OCI-LY3 (cell line): ENCODE results near the gene MXRA5.
"Not testable (repeated sequence)": the region's sequence is repeated elsewhere in the genome, so short reads cannot be mapped to it uniquely, and the experiment has no call there.

Experiments used
- EZH2phosphoT487 ChIP-seq: fragments of 200-600 bp; shearing (Covaris generic); IDR thresholded peaks from 2 replicates; pipeline ENCODE4 v1.6.1; 2018; ENCODE audit warnings: antibody characterized with exemption, mixed run types, low read depth
- TF ChIP-seq, protein P1 (sequence below): fragments of 200-600, 300-600 bp; sonication (generic); IDR thresholded peaks from 2 replicates; pipeline ENCODE4 v1.5.1; 2014; ENCODE audit warnings: antibody characterized with exemption, low read length, low read depth

DNA sequence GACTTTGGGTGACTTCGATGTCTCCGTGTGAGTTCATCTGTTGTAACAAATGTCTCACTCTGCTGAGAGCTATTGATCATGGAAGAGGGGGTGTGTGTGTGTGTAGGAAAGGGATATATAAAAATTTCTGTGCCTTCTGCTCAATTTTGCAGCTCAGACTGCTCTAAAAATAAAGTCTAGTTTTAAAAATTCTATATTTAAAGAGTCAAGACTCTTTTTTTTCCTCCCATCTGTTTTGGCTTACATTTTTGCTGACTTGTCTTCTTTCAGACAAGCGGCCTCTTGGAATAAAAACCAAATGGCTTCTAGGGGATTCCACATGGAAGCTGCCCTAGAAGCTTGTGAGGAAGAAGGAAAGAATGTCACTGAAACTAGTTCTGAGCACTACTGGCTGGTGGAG is 6.3 kb upstream of the MXRA5 start:
- TF ChIP-seq, protein P1, sequence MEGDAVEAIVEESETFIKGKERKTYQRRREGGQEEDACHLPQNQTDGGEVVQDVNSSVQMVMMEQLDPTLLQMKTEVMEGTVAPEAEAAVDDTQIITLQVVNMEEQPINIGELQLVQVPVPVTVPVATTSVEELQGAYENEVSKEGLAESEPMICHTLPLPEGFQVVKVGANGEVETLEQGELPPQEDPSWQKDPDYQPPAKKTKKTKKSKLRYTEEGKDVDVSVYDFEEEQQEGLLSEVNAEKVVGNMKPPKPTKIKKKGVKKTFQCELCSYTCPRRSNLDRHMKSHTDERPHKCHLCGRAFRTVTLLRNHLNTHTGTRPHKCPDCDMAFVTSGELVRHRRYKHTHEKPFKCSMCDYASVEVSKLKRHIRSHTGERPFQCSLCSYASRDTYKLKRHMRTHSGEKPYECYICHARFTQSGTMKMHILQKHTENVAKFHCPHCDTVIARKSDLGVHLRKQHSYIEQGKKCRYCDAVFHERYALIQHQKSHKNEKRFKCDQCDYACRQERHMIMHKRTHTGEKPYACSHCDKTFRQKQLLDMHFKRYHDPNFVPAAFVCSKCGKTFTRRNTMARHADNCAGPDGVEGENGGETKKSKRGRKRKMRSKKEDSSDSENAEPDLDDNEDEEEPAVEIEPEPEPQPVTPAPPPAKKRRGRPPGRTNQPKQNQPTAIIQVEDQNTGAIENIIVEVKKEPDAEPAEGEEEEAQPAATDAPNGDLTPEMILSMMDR: not testable (repeated sequence)
- TF ChIP-seq EZH2phosphoT487: not testable (repeated sequence)
